Head of caudate nucleus (tissue), 42 donors: ENCODE results near the gene SNRNP200.
"Not testable (repeated sequence)": the region's sequence is repeated elsewhere in the genome, so short reads cannot be mapped to it uniquely, and the experiment has no call there.

Experiments
- DNase-seq, 42 donors: peaks; one replicate each; pipeline versions ENCODE4 v3.0.0 to v3.0.0-alpha.2; 2020 to 2021; ENCODE audit warnings: mixed read lengths in 7 of 42
- intact Hi-C: fragments of 100-400 bp; cut with DNase I; formaldehyde crosslinking; loops from one replicate; pipeline ENCODE4 v1.15.0; 2022

The SNRNP200 gene

GRCh38 chr2:96260387-96261260, 44.7 kb downstream of the SNRNP200 start:
- DNase-seq = peak in 19 of 42 donors; percentile 23 to 59 (median 38)
- intact Hi-C loops = loop anchor here (5.0 to 10.0 kb wide), 2 partner anchors 53 to 116 kb away; partner anchors contain the start of genes DUSP2 and STARD7

GRCh38 chr2:96259497-96259921, 45.8 kb downstream of the SNRNP200 start:
- intact Hi-C loops = no loop called here
- DNase-seq = no peak

- intact Hi-C loops = no loop called here
- no peak for DNase-seq
Observed at GRCh38 chr2:96258166-96259022, 47.0 kb downstream of the SNRNP200 start.

GRCh38 chr2:96257744-96258143, 47.6 kb downstream of the SNRNP200 start:
- DNase-seq, intact Hi-C loops: not testable (repeated sequence)

GRCh38 chr2:96256611-96257113, 48.7 kb downstream of the SNRNP200 start:
- intact Hi-C loops = no loop called here
- no peak for DNase-seq

GRCh38 chr2:96254571-96254970, 50.8 kb downstream of the SNRNP200 start:
- DNase-seq = peak in 5 of 42 donors; percentile 24 to 37 (median 32)
- intact Hi-C loops = no loop called here

- DNase-seq = no peak
- intact Hi-C loops = no loop called here
Observed at GRCh38 chr2:96253006-96253405, 52.3 kb downstream of the SNRNP200 start.

- intact Hi-C loops = no loop called here
- no peak for DNase-seq
Observed at GRCh38 chr2:96252526-96252925, 52.8 kb downstream of the SNRNP200 start.

- DNase-seq = peak in 35 of 42 donors; percentile 12 to 72 (median 46)
- intact Hi-C loops = no loop called here
Observed at GRCh38 chr2:96251721-96252292, 53.5 kb downstream of the SNRNP200 start.

- intact Hi-C loops = no loop called here
- DNase-seq = no peak
Observed at GRCh38 chr2:96250188-96250587, 55.2 kb downstream of the SNRNP200 start.

GRCh38 chr2:96249654-96250053, 55.7 kb downstream of the SNRNP200 start:
- DNase-seq = no peak
- intact Hi-C loops = no loop called here

GRCh38 chr2:96248624-96249023, 56.7 kb downstream of the SNRNP200 start:
- no peak for DNase-seq
- intact Hi-C loops = no loop called here

GRCh38 chr2:96247896-96248295, 57.5 kb downstream of the SNRNP200 start:
- no peak for DNase-seq
- intact Hi-C loops = no loop called here

GRCh38 chr2:96247009-96247408, 58.3 kb downstream of the SNRNP200 start:
- DNase-seq = no peak
- intact Hi-C loops = no loop called here

GRCh38 chr2:96245609-96246390, 59.5 kb downstream of the SNRNP200 start:
- DNase-seq = peak in 2 of 42 donors; percentile 28 to 30

GRCh38 chr2:96243843-96244242, 61.5 kb downstream of the SNRNP200 start:
- DNase-seq = no peak
- intact Hi-C loops = no loop called here

More at GRCh38 chr2:96245609-96246390, 59.5 kb downstream of the SNRNP200 start:
- intact Hi-C loops = no loop called here

- intact Hi-C loops = no loop called here
- peak in 33 of 42 donors; percentile 29 to 77 (median 59) for DNase-seq
Observed at GRCh38 chr2:96241900-96242611, 63.3 kb downstream of the SNRNP200 start.

- no peak for DNase-seq
- intact Hi-C loops = no loop called here
Observed at GRCh38 chr2:96241227-96241626, 64.1 kb downstream of the SNRNP200 start.
